ENCODE measurements around the gene UBC.
A peak's percentile ranks its signal among the peaks of the same experiment; 100 is the strongest.
"Not testable (repeated sequence)": the region's sequence is repeated elsewhere in the genome, so short reads cannot be mapped to it uniquely, and the experiment has no call there.

Gene UBC

GRCh38 chr12:124913474-124914391, 717 bp downstream of the UBC start:
- Mint-ChIP-seq H3K4me3 (peak overlapping the region; percentile 100), H3K27me3 (peaks cover 4% of the 10 kb centered on the region), H3K9me3 (no peaks in the 10 kb centered on the region), H3K4me1 (ENCODE audit: low read depth) (peaks cover 79% of the 10 kb centered on the region), H3K36me3 (ENCODE audit: low read depth) (peaks cover 43% of the 10 kb centered on the region), H3K27ac (peak overlapping the region; percentile 100)
- peak; percentile 94 for DNase-seq

GRCh38 chr12:124912529-124913287, 1.7 kb downstream of the UBC start:
- Mint-ChIP-seq H3K36me3 (ENCODE audit: low read depth) (peaks cover 43% of the 10 kb centered on the region), H3K27ac (peak overlapping the region; percentile 100), H3K4me3 (peak overlapping the region; percentile 100), H3K4me1 (ENCODE audit: low read depth) (peaks cover 69% of the 10 kb centered on the region)
- not testable (repeated sequence) for DNase-seq, H3K27me3 Mint-ChIP-seq, H3K9me3 Mint-ChIP-seq

- peak overlapping the region; percentile 64 for H3K4me3 Mint-ChIP-seq
- DNase-seq, H3K27me3 Mint-ChIP-seq, H3K9me3 Mint-ChIP-seq: not testable (repeated sequence)
- H3K4me1 Mint-ChIP-seq (ENCODE audit: low read depth), result peaks cover 60% of the 10 kb centered on the region
- peaks cover 43% of the 10 kb centered on the region for H3K36me3 Mint-ChIP-seq (ENCODE audit: low read depth)
- H3K27ac Mint-ChIP-seq, result peak overlapping the region; percentile 83
Observed at GRCh38 chr12:124911521-124911920, 2.9 kb downstream of the UBC start.

- peaks cover 4% of the 10 kb centered on the region for H3K27me3 Mint-ChIP-seq
- DNase-seq, result no peak
- H3K36me3 Mint-ChIP-seq (ENCODE audit: low read depth), result peaks cover 43% of the 10 kb centered on the region
- peak overlapping the region; percentile 64 for H3K4me3 Mint-ChIP-seq
- H3K9me3 Mint-ChIP-seq, result no peaks in the 10 kb centered on the region
- peak overlapping the region; percentile 83 for H3K27ac Mint-ChIP-seq
- peaks cover 58% of the 10 kb centered on the region for H3K4me1 Mint-ChIP-seq (ENCODE audit: low read depth)
Observed at GRCh38 chr12:124910561-124911478, 3.6 kb downstream of the UBC start.

GRCh38 chr12:124909831-124910560, 4.5 kb downstream of the UBC start:
- H3K4me3 Mint-ChIP-seq, result peak overlapping the region; percentile 64
- H3K4me1 Mint-ChIP-seq (ENCODE audit: low read depth), result peaks cover 51% of the 10 kb centered on the region
- peaks cover 4% of the 10 kb centered on the region for H3K27me3 Mint-ChIP-seq
- peak overlapping the region; percentile 83 for H3K27ac Mint-ChIP-seq
- H3K36me3 Mint-ChIP-seq (ENCODE audit: low read depth), result peaks cover 43% of the 10 kb centered on the region
- no peaks in the 10 kb centered on the region for H3K9me3 Mint-ChIP-seq
- no peak for DNase-seq

- Mint-ChIP-seq H3K36me3 (ENCODE audit: low read depth) (peaks cover 17% of the 10 kb centered on the region), H3K4me3 (no peak overlapping the region), H3K9me3 (no peaks in the 10 kb centered on the region), H3K27me3 (no peaks in the 10 kb centered on the region), H3K27ac (peak overlapping the region; percentile 1), H3K4me1 (ENCODE audit: low read depth) (peaks cover 31% of the 10 kb centered on the region)
- DNase-seq, result peak; percentile 77
Observed at GRCh38 chr12:124906606-124907261, 7.7 kb downstream of the UBC start.

GRCh38 chr12:124904306-124905098, 9.9 kb downstream of the UBC start:
- H3K9me3 Mint-ChIP-seq, result no peaks in the 10 kb centered on the region
- DNase-seq, result no peak
- no peak overlapping the region for H3K27ac Mint-ChIP-seq
- no peaks in the 10 kb centered on the region for H3K36me3 Mint-ChIP-seq (ENCODE audit: low read depth)
- H3K27me3 Mint-ChIP-seq, result no peaks in the 10 kb centered on the region
- H3K4me1 Mint-ChIP-seq (ENCODE audit: low read depth), result peaks cover 11% of the 10 kb centered on the region
- H3K4me3 Mint-ChIP-seq, result no peak overlapping the region

GRCh38 chr12:124902916-124903315, 11.5 kb downstream of the UBC start:
- Mint-ChIP-seq H3K4me1 (ENCODE audit: low read depth) (peaks cover 23% of the 10 kb centered on the region), H3K27ac (no peak overlapping the region), H3K36me3 (ENCODE audit: low read depth) (no peaks in the 10 kb centered on the region), H3K4me3 (no peak overlapping the region), H3K9me3 (no peaks in the 10 kb centered on the region), H3K27me3 (no peaks in the 10 kb centered on the region)
- DNase-seq, result no peak

GRCh38 chr12:124901003-124901402, 13.4 kb downstream of the UBC start:
- H3K4me3 Mint-ChIP-seq, result no peak overlapping the region
- H3K36me3 Mint-ChIP-seq (ENCODE audit: low read depth), result no peaks in the 10 kb centered on the region
- H3K27ac Mint-ChIP-seq, result no peak overlapping the region
- H3K9me3 Mint-ChIP-seq, result no peaks in the 10 kb centered on the region
- H3K27me3 Mint-ChIP-seq, result no peaks in the 10 kb centered on the region
- peaks cover 17% of the 10 kb centered on the region for H3K4me1 Mint-ChIP-seq (ENCODE audit: low read depth)
- DNase-seq, result no peak

- H3K4me3 Mint-ChIP-seq; H3K9me3 Mint-ChIP-seq; H3K36me3 Mint-ChIP-seq (ENCODE audit: low read depth); H3K27ac Mint-ChIP-seq; DNase-seq; H3K27me3 Mint-ChIP-seq: not testable (repeated sequence)
- peaks cover 15% of the 10 kb centered on the region for H3K4me1 Mint-ChIP-seq (ENCODE audit: low read depth)
Observed at GRCh38 chr12:124900345-124900795, 14.1 kb downstream of the UBC start.

- H3K4me1 Mint-ChIP-seq (ENCODE audit: low read depth), result peaks cover 12% of the 10 kb centered on the region
- no peak overlapping the region for H3K27ac Mint-ChIP-seq
- DNase-seq, result no peak
- no peak overlapping the region for H3K4me3 Mint-ChIP-seq
- no peaks in the 10 kb centered on the region for H3K36me3 Mint-ChIP-seq (ENCODE audit: low read depth)
- H3K9me3 Mint-ChIP-seq, result no peaks in the 10 kb centered on the region
- no peaks in the 10 kb centered on the region for H3K27me3 Mint-ChIP-seq
Observed at GRCh38 chr12:124898923-124899294, 15.5 kb downstream of the UBC start.

- H3K4me3 Mint-ChIP-seq, result no peak overlapping the region
- no peaks in the 10 kb centered on the region for H3K27me3 Mint-ChIP-seq
- H3K36me3 Mint-ChIP-seq (ENCODE audit: low read depth), result no peaks in the 10 kb centered on the region
- DNase-seq, result peak; percentile 72
- H3K4me1 Mint-ChIP-seq (ENCODE audit: low read depth), result peaks cover 12% of the 10 kb centered on the region
- no peak overlapping the region for H3K27ac Mint-ChIP-seq
- H3K9me3 Mint-ChIP-seq, result no peaks in the 10 kb centered on the region
Observed at GRCh38 chr12:124898200-124898922, 16.1 kb downstream of the UBC start.

All from activated T-cell treated with anti-CD3 and anti-CD28 coated beads, Interleukin-2, amount 50 U/mL, for 24 hours (primary cell).